Inferior parietal cortex (tissue), 1 donor: ENCODE data around the gene TMEM150A.
"Not testable (repeated sequence)": the region's sequence is repeated elsewhere in the genome, so short reads cannot be mapped to it uniquely, and the experiment has no call there.

ENCODE experiments used
- DNase-seq: peaks from one replicate; pipeline ENCODE4 v3.0.0-alpha.2; 2016; ENCODE audit errors: extremely low spot score

The TMEM150A gene

GRCh38 chr2:85566265-85566664, 36.2 kb downstream of the TMEM150A start:
- no peak for DNase-seq

- DNase-seq, result no peak
Measured at GRCh38 chr2:85564144-85564563, 38.3 kb downstream of the TMEM150A start.

GRCh38 chr2:85561280-85562212, 41.0 kb downstream of the TMEM150A start, which contains the start of gene GGCX:
Gene GGCX (minus strand): TSS chr2:85561493. CDS start chr2:85561428, 65 bp downstream.
- DNase-seq, result peak; percentile 95

GRCh38 chr2:85560812-85561279, 41.7 kb downstream of the TMEM150A start:
- no peak for DNase-seq

- not testable (repeated sequence) for DNase-seq
Measured at GRCh38 chr2:85560403-85560726, 42.1 kb downstream of the TMEM150A start.

GRCh38 chr2:85558160-85558559, 44.3 kb downstream of the TMEM150A start:
- DNase-seq, result no peak

- DNase-seq, result no peak
Measured at GRCh38 chr2:85557130-85557529, 45.4 kb downstream of the TMEM150A start.

- DNase-seq, result no peak
Measured at GRCh38 chr2:85554980-85555612, 47.4 kb downstream of the TMEM150A start.

GRCh38 chr2:85553184-85553583, 49.3 kb downstream of the TMEM150A start:
- no peak for DNase-seq

- DNase-seq, result peak; percentile 92
Measured at GRCh38 chr2:85551698-85552678, 50.5 kb downstream of the TMEM150A start.

GRCh38 chr2:85550486-85550885, 52.0 kb downstream of the TMEM150A start:
- no peak for DNase-seq

GRCh38 chr2:85549826-85550225, 52.7 kb downstream of the TMEM150A start:
- DNase-seq, result no peak

- no peak for DNase-seq
Measured at GRCh38 chr2:85549095-85549494, 53.4 kb downstream of the TMEM150A start.

- no peak for DNase-seq
Measured at GRCh38 chr2:85548608-85548900, 53.9 kb downstream of the TMEM150A start.
